ENCODE measurements around the gene SF1. TPM values are rescaled to one million over a fixed set of nuclear protein-coding genes. Genes with fewer than 3 reads are reported as not detected.

SF1 gene
- total and polyA plus RNA-seq, 10 donors = 54.2 to 585 (median 443) TPM

GRCh38 chr11:64814712-64815187 is 36.4 kb upstream of the SF1 start:
- 49 to 71% (median 56%) methylated on average over 7 of the region's 7 CpGs for whole genome bisulfite sequencing, 5 donors
- Histone ChIP-seq H3K4me1 (peaks cover 2 to 19% (median 7%) of the 10 kb centered on the region in 6 donors), H3K36me3 (no peaks in the 10 kb centered on the region), H3K9me3 (no peaks in the 10 kb centered on the region), H3K4me3 (no peak overlapping the region), H3K27me3 (replicated peaks in 1 of 7) (no peaks in the 10 kb centered on the region), H3K27ac (no peak overlapping the region)
- no peak for DNase-seq
- intact Hi-C loops (cut with DNase I; ENCODE audit: low total_unique reads) = no loop called here
- TF ChIP-seq POLR2A (IDR thresholded peaks at IDR 0.05) = no peak
- no peak for TF ChIP-seq POLR2AphosphoS5 (IDR thresholded peaks at IDR 0.05)
- no peak for TF ChIP-seq CTCF (IDR thresholded peaks at IDR 0.05 in 8 of 11, conservative IDR thresholded peaks at IDR 0.05 in 3 of 11)

DNA sequence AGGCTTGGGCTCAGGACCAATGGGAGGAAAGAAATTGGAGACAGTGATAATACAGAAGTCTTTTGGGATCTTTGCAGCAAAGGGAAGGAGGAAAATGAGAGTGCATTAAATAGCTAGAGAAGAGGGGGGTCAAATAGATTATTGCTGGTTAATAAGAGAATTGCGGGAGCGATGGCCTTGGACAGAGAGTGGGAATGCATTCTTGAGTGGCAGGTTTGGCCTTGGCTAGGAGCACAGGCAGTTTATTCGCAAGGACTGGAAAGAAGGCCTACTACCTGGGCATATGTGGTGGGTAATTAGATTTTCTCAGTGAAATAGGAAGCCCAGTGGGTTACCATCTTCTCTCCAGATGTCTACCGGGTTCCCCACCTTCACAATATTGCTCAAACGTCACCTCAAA is 35.5 kb upstream of the SF1 start:
- TF ChIP-seq CTCF (IDR thresholded peaks at IDR 0.05 in 8 of 11, conservative IDR thresholded peaks at IDR 0.05 in 3 of 11) (no peak), POLR2AphosphoS5 (IDR thresholded peaks at IDR 0.05) (no peak)
- Histone ChIP-seq H3K36me3 (no peaks in the 10 kb centered on the region), H3K27me3 (replicated peaks in 1 of 7) (no peaks in the 10 kb centered on the region), H3K4me1 (peaks cover 8 to 28% (median 15%) of the 10 kb centered on the region in 6 donors), H3K27ac (no peak overlapping the region), H3K9me3 (no peaks in the 10 kb centered on the region), H3K4me3 (no peak overlapping the region)
- intact Hi-C loops (cut with DNase I; ENCODE audit: low total_unique reads) = no loop called here
- 88 to 92% (median 89%) methylated on average over 5 of the region's 5 CpGs for WGBS, 5 donors
- DNase-seq = no peak

GRCh38 chr11:64810891-64811272 is 32.5 kb upstream of the SF1 start:
- DNase-seq = no peak
- TF ChIP-seq POLR2A (IDR thresholded peaks at IDR 0.05) (no peak), CTCF (IDR thresholded peaks at IDR 0.05 in 8 of 11, conservative IDR thresholded peaks at IDR 0.05 in 3 of 11) (no peak), POLR2AphosphoS5 (IDR thresholded peaks at IDR 0.05) (no peak)
- WGBS, 5 donors = 53 to 58% (median 55%) methylated on average over 17 of the region's 17 CpGs

DNA sequence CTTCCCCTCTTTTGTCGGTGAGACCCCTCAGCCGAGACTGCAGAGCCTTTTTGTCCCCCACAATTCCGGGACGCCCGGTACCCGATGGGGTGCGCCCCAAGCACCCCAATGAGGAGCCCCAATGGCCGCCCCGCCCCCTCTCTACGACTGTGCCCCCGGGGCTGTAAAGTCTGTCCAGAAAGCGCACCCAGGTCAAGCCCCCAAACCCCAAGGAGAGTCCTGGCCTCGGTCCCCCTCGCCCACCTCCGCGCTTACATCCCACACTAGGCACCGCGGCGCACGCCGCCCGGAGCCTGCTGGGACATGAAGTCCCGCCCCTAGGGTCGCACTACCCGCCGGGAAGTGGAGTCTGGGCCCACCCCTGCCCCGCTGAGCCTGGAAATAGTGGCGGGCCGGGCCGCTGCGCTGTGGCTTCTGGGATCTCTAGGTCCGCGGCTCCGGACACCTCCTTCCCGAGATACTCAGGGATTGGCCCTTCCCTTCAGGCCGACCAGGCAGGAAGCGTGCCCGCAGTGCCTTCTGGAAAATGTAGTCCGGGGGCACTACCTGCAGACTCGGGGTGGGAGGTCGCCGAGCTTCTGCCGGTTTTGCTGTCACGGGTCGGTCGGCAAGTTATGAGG is 32.0 kb upstream of the SF1 start, which contains the start of gene MEN1:
Gene MEN1 (minus strand): TSS at position 281 of the 620 bp plus-strand sequence. CDS start 442 bp downstream, outside the sequence.
- no peaks in the 10 kb centered on the region for H3K27me3 ChIP-seq (replicated peaks in 1 of 7)
- peaks cover 8 to 50% (median 18%) of the 10 kb centered on the region in 6 donors for H3K4me1 ChIP-seq
- peak within 1 kb of the TSS; percentile 63 to 92 (median 78) for H3K4me3 ChIP-seq
- TF ChIP-seq POLR2A (IDR thresholded peaks at IDR 0.05) (no peak), POLR2AphosphoS5 (IDR thresholded peaks at IDR 0.05) (peak; percentile 88 to 92 (median 91)), CTCF (IDR thresholded peaks at IDR 0.05 in 8 of 11, conservative IDR thresholded peaks at IDR 0.05 in 3 of 11) (peak in 5 of 11 experiments; percentile 6 to 24 (median 14))
- no peaks in the 10 kb centered on the region for H3K9me3 ChIP-seq
- 0 to 1% (median 1%) methylated on average over 38 to 46 of the region's 46 CpGs for WGBS, 5 donors
- H3K27ac ChIP-seq = peak within 1 kb of the TSS; percentile 32 to 88 (median 81)
- peak; percentile 96 for DNase-seq
- peaks cover 0 to 29% (median 4%) of the 10 kb centered on the region in 6 donors for H3K36me3 ChIP-seq
- intact Hi-C loops (cut with DNase I; ENCODE audit: low total_unique reads) = no loop called here

More at GRCh38 chr11:64810891-64811272, 32.5 kb upstream of the SF1 start:
- Histone ChIP-seq H3K36me3 (peaks cover 0 to 24% (median under 1%) of the 10 kb centered on the region in 6 donors), H3K9me3 (no peaks in the 10 kb centered on the region), H3K4me1 (peaks cover 8 to 49% (median 18%) of the 10 kb centered on the region in 6 donors), H3K27me3 (replicated peaks in 1 of 7) (no peaks in the 10 kb centered on the region), H3K27ac (peak overlapping the region; percentile 32 to 88 (median 81)), H3K4me3 (peak overlapping the region; percentile 63 to 92 (median 78))
- intact Hi-C loops (cut with DNase I; ENCODE audit: low total_unique reads) = no loop called here
